ENCODE measurements around the gene VWA8.

DNA sequence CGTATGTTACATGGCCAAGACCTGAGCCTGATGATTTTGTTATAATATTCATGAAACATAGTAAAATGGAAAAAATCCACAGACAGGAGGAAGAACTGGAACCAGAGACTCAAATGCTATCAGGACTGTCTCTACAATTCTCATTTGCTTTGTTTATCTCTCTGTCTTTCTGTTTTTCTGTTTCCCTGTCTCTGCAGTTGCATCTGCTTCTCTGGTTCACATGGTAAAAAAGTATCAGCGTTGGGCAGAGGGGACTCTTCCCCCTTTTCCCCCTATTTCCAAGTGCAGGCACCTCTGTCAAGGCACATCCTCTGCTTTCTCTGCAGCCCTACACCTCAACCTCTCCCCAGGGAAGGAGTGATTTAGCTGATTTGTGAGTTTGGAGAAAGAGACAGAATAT is 41.2 kb upstream of the VWA8 start:
- no peak for TF ChIP-seq POLR2A (IDR thresholded peaks at IDR 0.05; ENCODE audit: low read depth)
- TF ChIP-seq CTCF (IDR thresholded peaks at IDR 0.05), result no peak
- TF ChIP-seq POLR2AphosphoS5 (IDR thresholded peaks at IDR 0.05), result no peak
- TF ChIP-seq EP300 (IDR thresholded peaks at IDR 0.05), result no peak
